ENCODE measurements around the gene CFL1.
A peak's percentile ranks its signal among the peaks of the same experiment; 100 is the strongest.

The CFL1 gene

GRCh38 chr11:65869643-65870306, 11.8 kb upstream of the CFL1 start:
- no peak for DNase-seq (ENCODE audit: low spot score)

GRCh38 chr11:65868907-65869306, 10.9 kb upstream of the CFL1 start:
- DNase-seq (ENCODE audit: low spot score), result no peak

GRCh38 chr11:65868076-65868667, 10.2 kb upstream of the CFL1 start:
- no peak for DNase-seq (ENCODE audit: low spot score)

GRCh38 chr11:65867284-65868071, 9.5 kb upstream of the CFL1 start:
- DNase-seq (ENCODE audit: low spot score), result no peak

- no peak for DNase-seq (ENCODE audit: low spot score)
Measured at GRCh38 chr11:65866509-65867283, 8.7 kb upstream of the CFL1 start.

GRCh38 chr11:65865550-65866172, 7.7 kb upstream of the CFL1 start:
- DNase-seq (ENCODE audit: low spot score), result no peak

- DNase-seq (ENCODE audit: low spot score), result no peak
Measured at GRCh38 chr11:65864706-65865471, 6.9 kb upstream of the CFL1 start.

- DNase-seq (ENCODE audit: low spot score), result no peak
Measured at GRCh38 chr11:65863889-65864705, 6.1 kb upstream of the CFL1 start.

- no peak for DNase-seq (ENCODE audit: low spot score)
Measured at GRCh38 chr11:65862941-65863888, 5.2 kb upstream of the CFL1 start.

GRCh38 chr11:65862191-65862735, 4.3 kb upstream of the CFL1 start:
- DNase-seq (ENCODE audit: low spot score), result no peak

GRCh38 chr11:65861533-65862183, 3.7 kb upstream of the CFL1 start:
- DNase-seq (ENCODE audit: low spot score), result no peak

GRCh38 chr11:65861165-65861505, 3.2 kb upstream of the CFL1 start:
- DNase-seq (ENCODE audit: low spot score), result no peak

GRCh38 chr11:65860278-65861164, 2.5 kb upstream of the CFL1 start, which contains the start of gene MUS81:
MUS81 (plus strand) TSS chr11:65860433; CDS start chr11:65860754, 321 bp downstream.
- peak; percentile 86 for DNase-seq (ENCODE audit: low spot score)

GRCh38 chr11:65859812-65860277, 1.9 kb upstream of the CFL1 start:
- no peak for DNase-seq (ENCODE audit: low spot score)

GRCh38 chr11:65859095-65859811, 1.3 kb upstream of the CFL1 start:
- DNase-seq (ENCODE audit: low spot score), result peak; percentile 94

GRCh38 chr11:65858681-65859087, 704 bp upstream of the CFL1 start:
- no peak for DNase-seq (ENCODE audit: low spot score)

- DNase-seq (ENCODE audit: low spot score), result no peak
Measured at GRCh38 chr11:65857500-65857852, 504 bp downstream of the CFL1 start.
